IMR-90 (cell line): ENCODE data around the gene DBP. TPM values are rescaled to one million over a fixed set of nuclear protein-coding genes. Genes with fewer than 3 reads are reported as not detected.

Source experiments
- ATAC-seq: fragments of 200-7000 bp; cut with Tn5 transposase; 2 replicates; pipeline ENCODE4 v1.9.1; 2020; ENCODE audit warnings: low read depth, mild to moderate bottlenecking, moderate library complexity
- BruUV-seq: library from RNA; stranded (reverse); fragments of 400-500 nt; replicated peaks from 2 replicates; lab custom pipeline; 2021; lab: Mats Ljungman, UMichigan
- CTCF ChIA-PET: fragments of 300-600 bp; formaldehyde crosslinking; extraction: SDS; loops from one replicate; lab custom pipeline; 2021; ENCODE audit warnings: antibody characterized with exemption; lab: Yijun Ruan, JAX
- POLR2A ChIA-PET: fragments of 300-600 bp; sonication (Branson Sonifier 250); formaldehyde crosslinking; loops from one replicate; lab custom pipeline; 2022; ENCODE audit warnings: antibody characterized with exemption; ENCODE audit not compliant: unreplicated experiment; lab: Charles Lee
- DNase-seq: peaks from one replicate; pipeline ENCODE4 v3.0.0; 2013
- H2AFZ ChIP-seq: replicated peaks from 2 replicates; pipeline ENCODE3; 2013; ENCODE audit warnings: low read length, mild to moderate bottlenecking; ENCODE audit not compliant: poor library complexity
- H2AK5ac ChIP-seq: 2 replicates; pipeline ENCODE4 v1.6.1; 2013; ENCODE audit warnings: low read depth, low read length, inconsistent platforms
- H2AK9ac ChIP-seq: replicated peaks from 2 replicates; pipeline ENCODE3; 2013; ENCODE audit warnings: mild to moderate bottlenecking, low read depth, low read length, moderate library complexity; ENCODE audit not compliant: poor library complexity
- H2BK120ac ChIP-seq: 2 replicates; pipeline ENCODE4 v1.6.1; 2013; ENCODE audit warnings: low read depth, low read length, inconsistent platforms
- H2BK15ac ChIP-seq: 3 replicates; pipeline ENCODE4 v1.6.1; 2013; ENCODE audit warnings: low read depth, low read length, inconsistent platforms
- H2BK20ac ChIP-seq: 2 replicates; pipeline ENCODE4 v1.6.1; 2013; ENCODE audit warnings: low read depth, mild to moderate bottlenecking, inconsistent platforms, low read length, moderate library complexity
- H2BK5ac ChIP-seq: 2 replicates; pipeline ENCODE4 v1.6.1; 2013; ENCODE audit warnings: mild to moderate bottlenecking, low read depth, low read length, inconsistent platforms; ENCODE audit not compliant: poor library complexity, severe bottlenecking
- H3K14ac ChIP-seq: replicated peaks from 2 replicates; pipeline ENCODE4 v1.6.1; 2013; ENCODE audit warnings: low read depth, low read length, inconsistent platforms
- H3K18ac ChIP-seq: 2 replicates; pipeline ENCODE4 v1.6.1; 2013; ENCODE audit warnings: low read depth, low read length, control low read depth
- H3K23ac ChIP-seq: 2 replicates; pipeline ENCODE4 v1.6.1; 2013; ENCODE audit warnings: low read depth, low read length, inconsistent platforms
- H3K27ac ChIP-seq: 2 replicates; pipeline ENCODE4 v1.5.1; 2013; ENCODE audit warnings: mild to moderate bottlenecking, control low read depth, low read length; ENCODE audit not compliant: insufficient read depth
- H3K27me3 ChIP-seq: 2 replicates; pipeline ENCODE4 v1.6.1; 2013; ENCODE audit warnings: low read length; ENCODE audit not compliant: control insufficient read depth, insufficient read depth
- H3K36me3 ChIP-seq: 2 replicates; pipeline ENCODE4 v1.6.1; 2013; ENCODE audit warnings: low read length, mixed read lengths; ENCODE audit not compliant: control insufficient read depth, insufficient read depth
- H3K4ac ChIP-seq: 2 replicates; pipeline ENCODE4 v1.6.1; 2013; ENCODE audit warnings: low read depth, low read length, inconsistent platforms
- H3K4me1 ChIP-seq: 2 replicates; pipeline ENCODE4 v1.6.1; 2013; ENCODE audit warnings: low read length, mixed read lengths; ENCODE audit not compliant: control insufficient read depth, insufficient read depth
- H3K4me2 ChIP-seq: 2 replicates; pipeline ENCODE4 v1.6.1; 2013; ENCODE audit warnings: low read depth, mild to moderate bottlenecking, control low read depth, low read length, moderate library complexity
- H3K4me3 ChIP-seq: 2 replicates; pipeline ENCODE4 v1.5.1; 2013; ENCODE audit warnings: low read depth, mild to moderate bottlenecking, control low read depth, low read length, moderate library complexity; ENCODE audit not compliant: insufficient read depth
- H3K56ac ChIP-seq: 2 replicates; pipeline ENCODE4 v1.6.1; 2013; ENCODE audit warnings: low read length, inconsistent platforms; ENCODE audit not compliant: insufficient read depth; ENCODE audit errors: extremely low read depth
- H3K79me1 ChIP-seq, 2 experiments: 2 replicates each; pipeline ENCODE4 v1.6.1; 2013; ENCODE audit warnings: low read length in 2 of 2, inconsistent platforms in 1 of 2, low read depth in 1 of 2
- H3K9ac ChIP-seq: 2 replicates; pipeline ENCODE4 v1.6.1; 2013; ENCODE audit warnings: low read depth, low read length, control low read depth
- H3K9me1 ChIP-seq: 2 replicates; pipeline ENCODE4 v1.6.1; 2013; ENCODE audit warnings: low read length, inconsistent platforms; ENCODE audit not compliant: insufficient read depth
- H3K9me3 ChIP-seq: 2 replicates; pipeline ENCODE4 v1.6.1; 2013; ENCODE audit warnings: low read length; ENCODE audit not compliant: control insufficient read depth, insufficient read depth
- H4K20me1 ChIP-seq: 2 replicates; pipeline ENCODE4 v1.6.1; 2013; ENCODE audit warnings: low read length, inconsistent platforms; ENCODE audit not compliant: insufficient read depth
- H4K5ac ChIP-seq: 2 replicates; pipeline ENCODE4 v1.6.1; 2013; ENCODE audit warnings: mild to moderate bottlenecking, low read depth, low read length, control low read depth
- H4K8ac ChIP-seq, 2 experiments: 2 replicates each; pipeline ENCODE4 v1.6.1; 2013; ENCODE audit warnings: low read depth in 2 of 2, low read length in 2 of 2, control low read depth in 1 of 2, inconsistent platforms in 1 of 2
- H4K91ac ChIP-seq: 2 replicates; pipeline ENCODE4 v1.6.1; 2013; ENCODE audit warnings: low read depth, low read length, inconsistent platforms; ENCODE audit not compliant: insufficient read depth
- BHLHE40 ChIP-seq: fragments of 150-350 bp; IDR thresholded peaks from 2 replicates; pipeline ENCODE4 v1.6.1; 2016; ENCODE audit warnings: mild to moderate bottlenecking, low read depth, low read length
- CEBPB ChIP-seq: IDR thresholded peaks from 2 replicates; pipeline ENCODE4 v1.6.1; 2012; ENCODE audit warnings: low read depth, low read length, improper control_type of control experiment
- CHD1 ChIP-seq: IDR thresholded peaks from 2 replicates; pipeline ENCODE4 v1.6.1; 2012; ENCODE audit warnings: low read depth, low read length, improper control_type of control experiment
- MAFK ChIP-seq: IDR thresholded peaks from 2 replicates; pipeline ENCODE4 v1.6.1; 2012; ENCODE audit warnings: low read depth, low read length, improper control_type of control experiment
- MAZ ChIP-seq: IDR thresholded peaks from 2 replicates; pipeline ENCODE4 v1.6.1; 2012; ENCODE audit warnings: low read depth, mild to moderate bottlenecking, low read length, improper control_type of control experiment, moderate library complexity, borderline replicate concordance
- MXI1 ChIP-seq: IDR thresholded peaks from 2 replicates; pipeline ENCODE4 v1.6.1; 2012; ENCODE audit warnings: low read depth, mild to moderate bottlenecking, low read length, moderate library complexity, borderline replicate concordance
- NFE2L2 ChIP-seq: fragments of 150-350 bp; IDR thresholded peaks from 2 replicates; pipeline ENCODE4 v1.6.1; 2016; ENCODE audit warnings: low read depth, mild to moderate bottlenecking, low read length
- POLR2A ChIP-seq: IDR thresholded peaks from 2 replicates; pipeline ENCODE4 v1.6.1; 2012; ENCODE audit warnings: mild to moderate bottlenecking, low read depth, low read length
- RAD21 ChIP-seq: IDR thresholded peaks from 2 replicates; pipeline ENCODE4 v1.6.1; 2012; ENCODE audit warnings: low read length, improper control_type of control experiment
- RCOR1 ChIP-seq: IDR thresholded peaks from 2 replicates; pipeline ENCODE4 v1.6.1; 2012; ENCODE audit warnings: mild to moderate bottlenecking, low read length, improper control_type of control experiment; ENCODE audit not compliant: insufficient replicate concordance
- RFX5 ChIP-seq: IDR thresholded peaks from 2 replicates; pipeline ENCODE4 v1.8.0; 2012; ENCODE audit warnings: low read depth, mild to moderate bottlenecking, low read length, moderate library complexity
- SMC3 ChIP-seq: fragments of 150-350 bp; IDR thresholded peaks from 2 replicates; pipeline ENCODE4 v1.6.1; 2016; ENCODE audit warnings: low read depth, mild to moderate bottlenecking, antibody characterized with exemption, low read length, moderate library complexity
- USF2 ChIP-seq: fragments of 150-350 bp; IDR thresholded peaks from 2 replicates; pipeline ENCODE4 v1.6.1; 2017; ENCODE audit warnings: mild to moderate bottlenecking, antibody characterized with exemption, low read length, low read depth
- WGBS, 2 experiments: methylation state at CpG; one replicate each; pipeline versions ENCODE4 v1.1.5 to v1.1.7; 2013; ENCODE audit warnings: missing lambda C conversion rate in 2 of 2; ENCODE audit not compliant: insufficient read length in 1 of 2; ENCODE audit errors: extremely low coverage in 2 of 2; 5-methylcytosine and 5-hydroxymethylcytosine counted together
- dilution Hi-C: fragments of 300-500 bp; cut with HindIII; formaldehyde crosslinking; loops from one replicate; pipeline ENCODE4 v1.14.3; 2018; ENCODE audit warnings: low sequenced_read_pairs; ENCODE audit not compliant: unreplicated experiment
- in situ Hi-C: fragments of 300-500 bp; cut with MboI; formaldehyde crosslinking; loops from 3 replicates; pipeline ENCODE4 v1.14.3; 2019; ENCODE audit warnings: low sequenced_read_pairs, inconsistent platforms, mixed read lengths
- intact Hi-C: fragments of 100-400 bp; cut with micrococcal nuclease; formaldehyde crosslinking; loops from 2 replicates; pipeline ENCODE4 v1.10.0; 2022
- polyA plus RNA-seq, 3 experiments: library from polyadenylated mRNA; depleted of rRNA; stranded (reverse); fragments of >200 nt; gene quantifications; 2 replicates each; pipeline ENCODE4 v1.2.3, GENCODE V29; 2012; ENCODE audit warnings: low replicate concordance in 1 of 3
- total RNA-seq: library from RNA; depleted of rRNA; stranded (reverse); fragments of >200 nt; gene quantifications from 2 replicates; pipeline ENCODE4 v1.2.3, GENCODE V29; 2012
- TF ChIP-seq, protein P1 (sequence below): conservative IDR thresholded peaks from 2 replicates; pipeline ENCODE4 v1.5.1; 2012; ENCODE audit warnings: mild to moderate bottlenecking, low read depth, low read length, improper control_type of control experiment

Gene DBP
- total and polyA plus RNA-seq, 2 of the 4 experiments (the other 2 are of a cell fraction): 3.0 to 3.6 TPM

GRCh38 chr19:48606463-48607358, 30.5 kb downstream of the DBP start, which contains the start of gene SPACA4 (continued):
- TF ChIP-seq POLR2A: no peak
- TF ChIP-seq RAD21: no peak

DNA sequence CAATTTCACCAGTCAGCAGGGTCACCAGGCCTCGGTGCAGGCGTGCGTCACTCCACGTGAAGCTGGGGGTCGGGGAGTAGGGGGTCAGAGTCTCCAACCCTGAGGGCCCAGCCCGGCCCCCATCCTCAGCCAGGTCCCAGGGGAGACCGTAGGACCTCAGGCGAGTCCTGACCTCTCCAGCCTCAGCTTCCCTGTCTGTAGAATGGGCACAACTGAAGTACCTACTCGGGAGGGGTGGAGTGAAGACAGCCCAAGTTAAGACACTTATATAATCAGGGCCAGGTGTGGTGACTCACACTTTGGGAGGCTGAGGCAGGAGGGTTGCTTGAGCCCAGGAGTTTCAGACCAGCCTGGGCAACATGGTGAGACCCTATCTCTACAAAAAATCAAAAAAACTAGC, 33.3 kb downstream of the DBP start:
- no peaks in the 10 kb centered on the region for H3K79me1 ChIP-seq
- H4K20me1 ChIP-seq: no peaks in the 10 kb centered on the region
- no peaks in the 10 kb centered on the region for H3K36me3 ChIP-seq
- H2AFZ ChIP-seq: no peak overlapping the region
- no peak overlapping the region for H3K18ac ChIP-seq
- dilution Hi-C loops (no loop called here), intact Hi-C loops (no loop called here), in situ Hi-C loops (no loop called here)
- no peak overlapping the region for H3K4ac ChIP-seq
- no peak overlapping the region for H4K5ac ChIP-seq
- no peak overlapping the region for H2BK15ac ChIP-seq
- ChIA-PET CTCF (interaction anchor here (0.6 kb wide), 1 partner anchor 93 kb away, joined by 3 read pairs; no protein-coding TSS in a partner anchor), POLR2A (no interaction called here)
- no peak overlapping the region for H2BK120ac ChIP-seq
- H3K9ac ChIP-seq: no peak overlapping the region
- no peak overlapping the region for H2AK5ac ChIP-seq
- no peak overlapping the region for H3K56ac ChIP-seq
- no peaks in the 10 kb centered on the region for H3K4me1 ChIP-seq
- H3K27me3 ChIP-seq: peaks cover 8% of the 10 kb centered on the region; the same call in 1 of the 2 replicates
- BruUV-seq: no TSS peak
- no peak overlapping the region for H3K27ac ChIP-seq
- H2AK9ac ChIP-seq: no peak overlapping the region
- H4K8ac ChIP-seq: no peak overlapping the region
- no peaks in the 10 kb centered on the region for H3K9me3 ChIP-seq
- DNase-seq: no peak
- no CpG with 5 or more reads among the region's 9 CpGs for WGBS, 2 experiments
- no peak overlapping the region for H3K14ac ChIP-seq
- H2BK20ac ChIP-seq: no peak overlapping the region
- no peak overlapping the region for H3K4me2 ChIP-seq
- no peak overlapping the region for H4K91ac ChIP-seq
- H3K9me1 ChIP-seq: no peaks in the 10 kb centered on the region
- no peak overlapping the region for H3K4me3 ChIP-seq
- no peak overlapping the region for H2BK5ac ChIP-seq
- H3K23ac ChIP-seq: no peak overlapping the region
- no peak for ATAC-seq
- TF ChIP-seq SMC3: no peak
- TF ChIP-seq, protein P1, sequence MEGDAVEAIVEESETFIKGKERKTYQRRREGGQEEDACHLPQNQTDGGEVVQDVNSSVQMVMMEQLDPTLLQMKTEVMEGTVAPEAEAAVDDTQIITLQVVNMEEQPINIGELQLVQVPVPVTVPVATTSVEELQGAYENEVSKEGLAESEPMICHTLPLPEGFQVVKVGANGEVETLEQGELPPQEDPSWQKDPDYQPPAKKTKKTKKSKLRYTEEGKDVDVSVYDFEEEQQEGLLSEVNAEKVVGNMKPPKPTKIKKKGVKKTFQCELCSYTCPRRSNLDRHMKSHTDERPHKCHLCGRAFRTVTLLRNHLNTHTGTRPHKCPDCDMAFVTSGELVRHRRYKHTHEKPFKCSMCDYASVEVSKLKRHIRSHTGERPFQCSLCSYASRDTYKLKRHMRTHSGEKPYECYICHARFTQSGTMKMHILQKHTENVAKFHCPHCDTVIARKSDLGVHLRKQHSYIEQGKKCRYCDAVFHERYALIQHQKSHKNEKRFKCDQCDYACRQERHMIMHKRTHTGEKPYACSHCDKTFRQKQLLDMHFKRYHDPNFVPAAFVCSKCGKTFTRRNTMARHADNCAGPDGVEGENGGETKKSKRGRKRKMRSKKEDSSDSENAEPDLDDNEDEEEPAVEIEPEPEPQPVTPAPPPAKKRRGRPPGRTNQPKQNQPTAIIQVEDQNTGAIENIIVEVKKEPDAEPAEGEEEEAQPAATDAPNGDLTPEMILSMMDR: no peak
- no peak for TF ChIP-seq MAZ
- no peak for TF ChIP-seq RCOR1
- no peak for TF ChIP-seq CHD1
- TF ChIP-seq BHLHE40: no peak
- TF ChIP-seq MXI1: no peak
- no peak for TF ChIP-seq RFX5
- TF ChIP-seq CEBPB: no peak
- TF ChIP-seq POLR2A: no peak
- TF ChIP-seq NFE2L2: no peak
- TF ChIP-seq MAFK: no peak
- no peak for TF ChIP-seq RAD21
- TF ChIP-seq USF2: no peak
